Measurements from ENCODE around the gene DHDDS.

DNA sequence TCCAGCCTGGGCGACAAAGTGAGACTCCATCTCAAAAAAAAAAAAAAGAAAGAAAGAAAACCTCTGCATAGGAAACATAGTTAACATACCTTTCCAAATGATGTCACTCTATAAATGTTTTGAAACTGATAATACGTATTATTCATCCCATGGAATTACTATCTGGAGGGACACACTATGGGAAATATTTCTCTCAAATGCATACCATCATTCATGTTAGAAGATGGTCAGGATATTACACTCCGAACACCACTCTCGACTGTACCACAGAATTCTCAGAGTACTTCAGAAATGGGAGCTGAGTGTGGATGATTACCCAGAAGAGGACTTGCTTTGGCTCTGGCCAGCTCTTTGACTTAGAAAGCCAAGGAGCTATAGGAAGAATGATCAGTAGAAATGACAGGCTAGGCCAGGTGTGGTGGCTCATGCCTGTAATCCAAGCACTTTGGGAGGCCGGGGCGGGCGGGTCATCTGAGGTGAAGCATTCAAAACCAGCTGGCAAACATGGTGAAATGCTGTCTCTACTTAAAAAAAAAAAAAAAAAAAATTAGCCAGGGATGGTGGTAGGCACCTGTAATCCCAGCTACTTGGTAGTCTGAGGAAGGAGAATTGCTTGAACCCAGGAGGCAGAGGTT, 26.7 kb upstream of the DHDDS start:
- TF ChIP-seq, protein P1, sequence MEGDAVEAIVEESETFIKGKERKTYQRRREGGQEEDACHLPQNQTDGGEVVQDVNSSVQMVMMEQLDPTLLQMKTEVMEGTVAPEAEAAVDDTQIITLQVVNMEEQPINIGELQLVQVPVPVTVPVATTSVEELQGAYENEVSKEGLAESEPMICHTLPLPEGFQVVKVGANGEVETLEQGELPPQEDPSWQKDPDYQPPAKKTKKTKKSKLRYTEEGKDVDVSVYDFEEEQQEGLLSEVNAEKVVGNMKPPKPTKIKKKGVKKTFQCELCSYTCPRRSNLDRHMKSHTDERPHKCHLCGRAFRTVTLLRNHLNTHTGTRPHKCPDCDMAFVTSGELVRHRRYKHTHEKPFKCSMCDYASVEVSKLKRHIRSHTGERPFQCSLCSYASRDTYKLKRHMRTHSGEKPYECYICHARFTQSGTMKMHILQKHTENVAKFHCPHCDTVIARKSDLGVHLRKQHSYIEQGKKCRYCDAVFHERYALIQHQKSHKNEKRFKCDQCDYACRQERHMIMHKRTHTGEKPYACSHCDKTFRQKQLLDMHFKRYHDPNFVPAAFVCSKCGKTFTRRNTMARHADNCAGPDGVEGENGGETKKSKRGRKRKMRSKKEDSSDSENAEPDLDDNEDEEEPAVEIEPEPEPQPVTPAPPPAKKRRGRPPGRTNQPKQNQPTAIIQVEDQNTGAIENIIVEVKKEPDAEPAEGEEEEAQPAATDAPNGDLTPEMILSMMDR (IDR thresholded peaks at IDR 0.05), result no peak
- TF ChIP-seq POLR2A (IDR thresholded peaks at IDR 0.05), result no peak

Measured in prostate gland (tissue), 2 donors.